ENCODE measurements around the gene VPREB1.

- TF ChIP-seq POLR2A (IDR thresholded peaks at IDR 0.05) (no peak), EP300 (IDR thresholded peaks at IDR 0.05) (no peak), POLR2AphosphoS5 (IDR thresholded peaks at IDR 0.05) (no peak)
- TF ChIP-seq, protein P1, sequence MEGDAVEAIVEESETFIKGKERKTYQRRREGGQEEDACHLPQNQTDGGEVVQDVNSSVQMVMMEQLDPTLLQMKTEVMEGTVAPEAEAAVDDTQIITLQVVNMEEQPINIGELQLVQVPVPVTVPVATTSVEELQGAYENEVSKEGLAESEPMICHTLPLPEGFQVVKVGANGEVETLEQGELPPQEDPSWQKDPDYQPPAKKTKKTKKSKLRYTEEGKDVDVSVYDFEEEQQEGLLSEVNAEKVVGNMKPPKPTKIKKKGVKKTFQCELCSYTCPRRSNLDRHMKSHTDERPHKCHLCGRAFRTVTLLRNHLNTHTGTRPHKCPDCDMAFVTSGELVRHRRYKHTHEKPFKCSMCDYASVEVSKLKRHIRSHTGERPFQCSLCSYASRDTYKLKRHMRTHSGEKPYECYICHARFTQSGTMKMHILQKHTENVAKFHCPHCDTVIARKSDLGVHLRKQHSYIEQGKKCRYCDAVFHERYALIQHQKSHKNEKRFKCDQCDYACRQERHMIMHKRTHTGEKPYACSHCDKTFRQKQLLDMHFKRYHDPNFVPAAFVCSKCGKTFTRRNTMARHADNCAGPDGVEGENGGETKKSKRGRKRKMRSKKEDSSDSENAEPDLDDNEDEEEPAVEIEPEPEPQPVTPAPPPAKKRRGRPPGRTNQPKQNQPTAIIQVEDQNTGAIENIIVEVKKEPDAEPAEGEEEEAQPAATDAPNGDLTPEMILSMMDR (IDR thresholded peaks at IDR 0.05), result no peak
These were observed 45.0 kb upstream of the VPREB1 start for GRCh38 chr22:22199634-22200033.
